Gastroesophageal sphincter (tissue), 4 donors: ENCODE measurements around the gene SLC35E2B. TPM values are rescaled to one million over a fixed set of nuclear protein-coding genes. Genes with fewer than 3 reads are reported as not detected.

Experiments used
- ATAC-seq: fragments of 150-250 bp; one replicate; pipeline ENCODE4 v1.9.1; 2016; ENCODE audit warnings: mild to moderate bottlenecking, moderate library complexity
- H3K27ac ChIP-seq, 4 donors: fragments of 200-600 bp; sonication (generic) in 3 of 4; 1 replicate in 3 of 4; 2 replicates in 1 of 4; pipeline ENCODE4 v1.5.1; 2016 to 2019
- H3K27me3 ChIP-seq: fragments of 200-600 bp; sonication (generic); one replicate; pipeline ENCODE4 v1.5.1; 2019
- H3K36me3 ChIP-seq, 2 donors: fragments of 200-600 bp; sonication (generic); one replicate each; pipeline ENCODE4 v1.5.1; 2019; ENCODE audit warnings: control low read depth in 1 of 2
- H3K4me1 ChIP-seq, 3 donors: fragments of 200-600 bp; sonication (generic); 1 replicate in 2 of 3; 2 replicates in 1 of 3; pipeline ENCODE4 v1.5.1; 2016 to 2019; ENCODE audit warnings: control low read depth in 2 of 3
- H3K4me3 ChIP-seq, 2 donors: fragments of 200-600 bp; sonication (generic); one replicate each; pipeline ENCODE4 v1.5.1; 2019; ENCODE audit warnings: mild to moderate bottlenecking in 1 of 2, moderate library complexity in 1 of 2
- H3K9me3 ChIP-seq, 3 donors: fragments of 200-600 bp; sonication (generic); one replicate each; pipeline ENCODE4 v1.5.1; 2017 to 2019; ENCODE audit warnings: control low read depth in 2 of 3
- CTCF ChIP-seq, 4 experiments: fragments of 200-600 bp in 2 of 4; fragments of 450-650 bp in 2 of 4; sonication (generic) in 1 of 4; IDR thresholded peaks; one replicate each; pipeline ENCODE4 v1.5.1; 2017 to 2019; ENCODE audit warnings: antibody characterized with exemption in 4 of 4, mild to moderate bottlenecking in 2 of 4, moderate library complexity in 2 of 4
- EP300 ChIP-seq: sonication (generic); formaldehyde crosslinking; IDR thresholded peaks from one replicate; pipeline ENCODE4 v1.6.1; 2017; ENCODE audit warnings: antibody characterized with exemption, mild to moderate bottlenecking
- POLR2A ChIP-seq, 2 donors: fragments of 450-650 bp; IDR thresholded peaks; one replicate each; pipeline ENCODE4 v1.6.1; 2017; ENCODE audit warnings: antibody characterized with exemption in 2 of 2, mild to moderate bottlenecking in 2 of 2, moderate library complexity in 1 of 2
- POLR2AphosphoS5 ChIP-seq: sonication (generic); formaldehyde crosslinking; IDR thresholded peaks from one replicate; pipeline ENCODE4 v1.6.1; 2017; ENCODE audit warnings: antibody characterized with exemption
- WGBS, 2 donors: methylation state at CpG; one replicate each; pipeline ENCODE4 v1.1.5; 2018; ENCODE audit warnings: low coverage in 1 of 2; 5-methylcytosine and 5-hydroxymethylcytosine counted together
- total RNA-seq, 4 donors: library from RNA; depleted of rRNA; stranded (reverse); fragments of >200 nt; gene quantifications; one replicate each; pipeline ENCODE4 v1.1.0, GENCODE V29; 2016

SLC35E2B gene
- total RNA-seq, 4 donors from 2014 or later = 18.7 to 56.9 (median 37.9) TPM

GRCh38 chr1:1623631-1624442 is 68.8 kb downstream of the SLC35E2B start:
- ATAC-seq = no peak
- Histone ChIP-seq H3K4me1 (peaks cover 0 to 35% (median 0%) of the 10 kb centered on the region in 3 donors), H3K36me3 (peaks cover 0 to 62% of the 10 kb centered on the region in 2 donors), H3K27me3 (peaks cover 6% of the 10 kb centered on the region), H3K4me3 (no peak overlapping the region), H3K27ac (no peak overlapping the region), H3K9me3 (no peaks in the 10 kb centered on the region)
- 100% methylated on average over 1 of the region's 51 CpGs; no CpG with 5 or more reads in 1 of the 2 donors for WGBS, 2 donors
- TF ChIP-seq POLR2AphosphoS5 (no peak), EP300 (no peak), POLR2A (IDR thresholded peaks at IDR 0.05) (no peak), CTCF (IDR thresholded peaks at IDR 0.05) (no peak)

- Histone ChIP-seq H3K27me3 (no peaks in the 10 kb centered on the region), H3K4me3 (no peak overlapping the region), H3K27ac (no peak overlapping the region), H3K36me3 (peaks cover 0 to 62% of the 10 kb centered on the region in 2 donors), H3K9me3 (no peaks in the 10 kb centered on the region), H3K4me1 (peaks cover 0 to 35% (median 0%) of the 10 kb centered on the region in 3 donors)
- TF ChIP-seq POLR2AphosphoS5 (no peak), EP300 (no peak), CTCF (IDR thresholded peaks at IDR 0.05) (no peak), POLR2A (IDR thresholded peaks at IDR 0.05) (no peak)
- 94% methylated on average over 7 of the region's 33 CpGs; no CpG with 5 or more reads in 1 of the 2 donors for WGBS, 2 donors
- ATAC-seq = no peak
Observed at GRCh38 chr1:1623181-1623630, 69.4 kb downstream of the SLC35E2B start.

- H3K36me3 ChIP-seq = peaks cover 0 to 62% of the 10 kb centered on the region in 2 donors
Observed at GRCh38 chr1:1622788-1623094, 69.9 kb downstream of the SLC35E2B start.

GRCh38 chr1:1622010-1622787 is 70.4 kb downstream of the SLC35E2B start:
- Histone ChIP-seq H3K9me3 (no peaks in the 10 kb centered on the region), H3K27me3 (no peaks in the 10 kb centered on the region), H3K36me3 (peaks cover 0 to 61% of the 10 kb centered on the region in 2 donors), H3K4me1 (peaks cover 0 to 42% (median 5%) of the 10 kb centered on the region in 3 donors), H3K4me3 (no peak overlapping the region), H3K27ac (no peak overlapping the region)
- no peak for ATAC-seq
- no peak for TF ChIP-seq POLR2A (IDR thresholded peaks at IDR 0.05)
- no peak for TF ChIP-seq EP300
- no peak for TF ChIP-seq CTCF (IDR thresholded peaks at IDR 0.05)
- peak; percentile 11 for TF ChIP-seq POLR2AphosphoS5
- 44% methylated on average over 10 of the region's 21 CpGs; no CpG with 5 or more reads in 1 of the 2 donors for WGBS, 2 donors

More at GRCh38 chr1:1622788-1623094, 69.9 kb downstream of the SLC35E2B start:
- Histone ChIP-seq H3K27ac (no peak overlapping the region), H3K27me3 (no peaks in the 10 kb centered on the region), H3K4me3 (no peak overlapping the region), H3K4me1 (peaks cover 0 to 36% (median 3%) of the 10 kb centered on the region in 3 donors), H3K9me3 (no peaks in the 10 kb centered on the region)
- TF ChIP-seq EP300 = no peak
- no peak for TF ChIP-seq POLR2A (IDR thresholded peaks at IDR 0.05)
- no peak for TF ChIP-seq POLR2AphosphoS5
- no peak for TF ChIP-seq CTCF (IDR thresholded peaks at IDR 0.05)
- no peak for ATAC-seq
- 86% methylated on average over 7 of the region's 17 CpGs; no CpG with 5 or more reads in 1 of the 2 donors for WGBS, 2 donors
